GM19467 (cell line): ENCODE measurements around the gene BAHCC1.

ENCODE experiments used
- ATAC-seq: cut with Tn5 transposase; IDR thresholded peaks from one replicate; pipeline ENCODE4 v1.9.1; 2021; ENCODE audit warnings: mild to moderate bottlenecking, moderate library complexity; ENCODE audit not compliant: unreplicated experiment

BAHCC1 gene

GRCh38 chr17:81489998-81490992, 95.0 kb downstream of the BAHCC1 start:
- ATAC-seq = no peak

- no peak for ATAC-seq
Measured at GRCh38 chr17:81491181-81491581, 95.9 kb downstream of the BAHCC1 start.

GRCh38 chr17:81491761-81492160, 96.5 kb downstream of the BAHCC1 start:
- no peak for ATAC-seq

GRCh38 chr17:81492202-81492601, 96.9 kb downstream of the BAHCC1 start:
- ATAC-seq = no peak

GRCh38 chr17:81492706-81493105, 97.4 kb downstream of the BAHCC1 start:
- no peak for ATAC-seq

GRCh38 chr17:81493198-81494038, 98.2 kb downstream of the BAHCC1 start:
- ATAC-seq = no peak

DNA sequence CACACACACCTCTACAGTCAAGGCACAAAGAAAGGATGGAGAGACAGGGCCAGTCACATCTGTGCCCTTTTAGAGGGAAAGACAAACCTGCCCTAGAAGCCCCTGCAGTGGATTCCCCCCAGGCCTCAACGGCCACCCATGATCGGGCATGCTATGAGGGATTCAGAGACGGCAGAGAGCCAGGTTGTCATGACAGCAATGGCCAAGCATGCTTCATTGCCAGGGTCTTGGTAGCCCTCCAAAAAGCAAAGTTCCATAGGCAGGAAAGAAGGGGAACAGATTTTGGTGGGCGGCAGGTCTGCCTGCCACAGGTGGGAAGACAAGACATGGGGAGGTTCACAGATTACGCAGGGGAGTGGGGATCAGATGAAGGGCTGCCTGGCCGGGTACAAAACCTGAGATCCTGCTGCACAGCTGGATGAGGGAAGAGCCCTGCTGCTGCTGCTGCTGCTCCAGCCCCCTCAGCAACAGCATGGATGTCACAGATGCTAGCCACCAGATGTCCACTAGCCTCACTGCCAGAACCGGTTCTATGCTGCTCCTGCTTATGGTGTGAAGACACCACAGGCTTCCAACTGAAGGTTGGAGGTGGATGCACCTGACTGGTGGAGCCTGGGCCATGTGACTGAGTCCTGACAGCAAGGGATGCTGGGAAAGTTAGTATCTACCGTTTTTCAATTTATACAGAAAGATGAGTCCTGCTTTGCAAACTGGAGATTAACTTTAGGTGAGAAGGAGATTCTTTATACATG, 99.5 kb downstream of the BAHCC1 start:
- ATAC-seq = no peak

- ATAC-seq = no peak
Measured at GRCh38 chr17:81498953-81499600, 103.8 kb downstream of the BAHCC1 start.

DNA sequence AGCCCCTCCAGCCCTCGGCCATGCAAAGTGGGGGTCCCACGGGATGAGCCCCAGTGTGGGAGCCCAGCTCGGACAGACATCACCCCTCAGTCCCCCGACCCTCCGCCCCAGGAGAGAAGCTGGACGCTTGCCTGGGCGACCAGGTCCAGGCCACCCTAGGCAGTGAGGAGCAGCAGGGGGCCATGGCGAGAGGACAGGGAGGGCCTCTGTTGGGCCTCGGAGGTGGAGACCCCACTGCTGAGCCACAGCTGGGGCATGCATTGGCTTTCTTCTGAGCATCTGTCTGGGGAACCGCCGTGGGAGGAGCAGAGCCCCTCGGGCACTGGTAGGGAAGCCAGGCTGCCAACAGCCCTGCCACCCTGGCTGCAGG, 104.3 kb downstream of the BAHCC1 start:
- ATAC-seq = no peak

DNA sequence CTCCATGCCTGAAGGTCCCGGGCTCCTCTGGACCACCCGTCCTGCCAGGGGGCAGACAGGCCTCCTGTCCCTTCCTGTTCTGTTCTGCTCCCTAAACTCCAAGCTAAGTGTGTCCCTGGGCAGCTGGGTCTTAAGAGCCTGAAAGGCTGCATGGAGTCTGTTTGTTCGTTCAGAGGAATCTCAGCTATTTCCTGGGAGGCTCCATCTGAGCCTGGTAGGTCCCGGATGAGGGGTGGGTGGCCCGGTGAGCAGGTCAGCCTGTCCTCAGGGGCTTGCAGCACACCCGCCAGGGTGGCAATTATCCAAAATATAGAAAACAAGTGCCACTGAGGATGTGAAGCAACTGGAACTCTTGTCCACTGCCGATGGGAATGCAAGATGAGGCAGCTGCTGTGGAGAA, 104.8 kb downstream of the BAHCC1 start:
- no peak for ATAC-seq

DNA sequence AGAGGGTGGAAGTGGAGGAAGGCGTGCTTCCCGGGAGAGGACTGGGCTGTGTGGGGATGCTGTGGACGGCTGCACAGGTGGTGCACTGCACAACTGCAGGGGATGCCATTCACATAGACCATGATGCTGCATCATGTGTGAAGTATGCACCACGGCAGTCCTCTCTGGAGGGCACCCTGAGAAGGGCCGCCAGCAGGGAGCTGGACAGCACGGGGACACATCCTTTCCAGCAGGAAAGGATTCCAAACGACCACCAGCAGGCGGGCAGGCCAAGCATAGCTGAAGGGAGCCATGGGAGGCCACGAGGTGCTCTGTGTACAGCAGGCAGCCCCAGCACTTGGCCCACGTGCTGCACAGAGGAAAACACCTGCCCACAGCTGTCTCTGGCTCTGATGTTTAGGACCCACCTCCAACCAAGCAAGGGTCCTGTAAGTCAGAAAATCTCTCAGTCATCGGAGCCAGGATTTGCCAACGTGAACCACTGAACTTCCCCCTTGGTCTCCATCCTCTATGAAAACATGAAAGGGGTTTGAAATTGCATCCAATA, 107.3 kb downstream of the BAHCC1 start:
- ATAC-seq = no peak

- ATAC-seq = no peak
Measured at GRCh38 chr17:81503619-81504018, 108.4 kb downstream of the BAHCC1 start.

- no peak for ATAC-seq
Measured at GRCh38 chr17:81508639-81509206, 113.5 kb downstream of the BAHCC1 start.

DNA sequence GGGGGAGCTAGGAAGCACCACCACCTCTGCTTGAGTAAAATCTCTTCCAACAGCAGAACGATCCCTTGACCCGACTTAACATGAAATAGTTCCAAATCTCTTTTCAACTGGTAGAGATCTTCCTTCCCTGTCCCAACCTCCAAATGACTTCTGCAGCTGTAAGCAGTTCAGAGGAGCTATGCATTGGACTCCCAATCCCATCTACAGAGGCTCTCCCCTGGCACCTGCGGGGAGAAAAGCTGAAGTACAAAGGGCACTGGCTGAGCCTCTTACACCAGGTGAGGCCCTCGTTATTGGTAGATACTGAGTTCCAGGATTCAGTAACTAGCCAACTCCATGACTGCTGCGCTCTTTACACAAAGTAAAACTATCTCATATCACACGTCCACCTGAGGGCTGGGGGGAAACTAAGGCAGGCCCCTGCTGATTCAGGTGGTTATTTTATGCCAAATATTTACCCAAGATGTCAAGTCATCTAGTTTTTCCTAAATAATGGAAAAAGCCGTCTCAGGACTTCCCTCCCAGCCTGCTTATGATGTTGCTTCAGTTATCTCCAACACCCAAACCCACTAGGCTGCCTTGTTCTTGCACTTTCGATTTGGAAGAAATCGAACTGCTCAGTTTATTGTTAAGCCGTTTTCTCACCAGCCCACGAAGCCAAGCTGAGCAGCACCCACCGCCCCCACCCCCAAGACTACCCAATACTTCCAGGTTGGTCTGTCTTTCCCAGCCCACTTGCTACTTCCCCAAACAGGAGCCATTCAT, 114.1 kb downstream of the BAHCC1 start:
- no peak for ATAC-seq

DNA sequence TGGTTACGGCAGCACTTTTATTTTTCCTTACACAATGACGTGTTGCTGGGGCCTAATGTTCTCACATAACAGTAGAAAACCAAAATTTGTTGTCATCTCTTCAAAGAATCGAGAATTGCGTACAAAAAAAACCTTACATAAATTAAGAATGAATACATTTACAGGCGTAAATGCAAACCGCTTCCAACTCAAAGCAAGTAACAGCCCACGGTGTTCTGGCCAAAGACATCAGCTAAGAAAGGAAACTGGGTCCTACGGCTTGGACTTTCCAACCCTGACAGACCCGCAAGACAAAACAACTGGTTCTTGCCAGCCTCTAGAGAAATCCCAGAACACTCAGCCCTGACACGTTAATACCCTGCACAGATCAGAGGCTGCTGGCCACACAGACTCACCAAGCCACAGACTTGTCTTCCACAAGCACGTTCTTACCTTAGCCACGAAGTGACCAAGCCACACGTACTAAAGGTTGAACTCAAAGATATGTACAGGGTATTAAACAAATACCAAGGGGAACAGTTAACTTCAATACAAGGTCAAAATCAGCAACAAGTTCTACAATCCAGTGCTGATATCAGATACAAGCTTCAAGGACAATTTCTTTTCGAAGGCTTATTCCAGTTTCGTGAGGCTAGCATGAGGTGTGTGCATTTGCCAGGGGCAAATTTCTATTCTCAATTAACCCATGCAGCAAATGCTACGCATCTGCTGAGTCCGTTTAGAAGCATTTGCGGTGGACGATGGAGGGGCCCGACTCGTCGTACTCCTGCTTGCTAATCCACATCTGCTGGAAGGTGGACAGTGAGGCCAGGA, 114.9 kb downstream of the BAHCC1 start:
- ATAC-seq = no peak

DNA sequence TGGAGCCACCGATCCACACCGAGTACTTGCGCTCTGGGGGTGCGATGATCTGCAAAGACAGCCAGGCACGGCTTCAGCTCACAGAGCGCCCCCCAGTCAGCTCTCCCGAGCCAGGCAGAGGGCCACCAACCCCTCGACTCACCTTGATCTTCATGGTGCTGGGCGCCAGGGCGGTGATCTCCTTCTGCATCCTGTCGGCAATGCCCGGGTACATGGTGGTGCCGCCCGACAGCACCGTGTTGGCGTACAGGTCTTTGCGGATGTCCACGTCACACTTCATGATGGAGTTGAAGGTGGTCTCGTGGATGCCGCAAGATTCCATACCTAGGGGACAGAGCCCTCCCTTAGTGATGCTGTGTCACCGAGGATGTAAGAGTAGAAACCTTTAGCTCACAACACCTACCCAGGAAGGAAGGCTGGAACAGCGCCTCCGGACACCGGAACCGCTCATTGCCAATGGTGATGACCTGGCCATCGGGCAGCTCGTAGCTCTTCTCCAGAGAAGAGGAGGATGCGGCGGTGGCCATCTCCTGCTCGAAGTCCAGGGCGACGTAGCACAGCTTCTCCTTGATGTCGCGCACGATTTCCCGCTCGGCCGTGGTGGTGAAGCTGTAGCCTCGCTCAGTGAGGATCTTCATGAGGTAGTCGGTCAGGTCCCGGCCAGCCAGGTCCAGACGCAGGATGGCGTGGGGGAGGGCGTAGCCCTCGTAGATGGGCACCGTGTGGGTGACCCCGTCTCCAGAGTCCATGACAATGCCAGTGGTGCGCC, 115.7 kb downstream of the BAHCC1 start:
- no peak for ATAC-seq

DNA sequence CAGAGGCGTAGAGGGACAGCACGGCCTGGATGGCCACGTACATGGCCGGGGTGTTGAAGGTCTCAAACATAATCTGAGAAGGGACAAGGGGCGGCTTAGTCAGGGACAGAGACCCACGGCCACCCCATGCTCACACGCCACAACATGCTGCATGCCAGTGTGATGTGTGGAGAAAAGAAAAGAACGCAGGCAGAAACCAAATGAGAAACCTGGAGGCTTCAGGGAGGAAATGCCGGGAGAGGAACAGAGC, 116.2 kb downstream of the BAHCC1 start:
- ATAC-seq = no peak
